GM12891 (cell line): Measurements from ENCODE around the gene PAPOLA.

Experiments
- POLR2A ChIP-seq: IDR thresholded peaks from 2 replicates; pipeline ENCODE4 v1.6.1; 2011; ENCODE audit warnings: low read depth, low read length, control low read depth
- POLR2AphosphoS5 ChIP-seq: IDR thresholded peaks from 2 replicates; pipeline ENCODE4 v1.6.1; 2011; ENCODE audit warnings: low read depth, low read length, control low read depth
- POU2F2 ChIP-seq: IDR thresholded peaks from 2 replicates; pipeline ENCODE4 v1.6.1; 2011; ENCODE audit warnings: low read depth, mild to moderate bottlenecking, control low read depth, low read length, moderate library complexity
- TAF1 ChIP-seq: IDR thresholded peaks from 2 replicates; pipeline ENCODE4 v1.6.1; 2011; ENCODE audit warnings: low read depth, low read length, control low read depth

DNA sequence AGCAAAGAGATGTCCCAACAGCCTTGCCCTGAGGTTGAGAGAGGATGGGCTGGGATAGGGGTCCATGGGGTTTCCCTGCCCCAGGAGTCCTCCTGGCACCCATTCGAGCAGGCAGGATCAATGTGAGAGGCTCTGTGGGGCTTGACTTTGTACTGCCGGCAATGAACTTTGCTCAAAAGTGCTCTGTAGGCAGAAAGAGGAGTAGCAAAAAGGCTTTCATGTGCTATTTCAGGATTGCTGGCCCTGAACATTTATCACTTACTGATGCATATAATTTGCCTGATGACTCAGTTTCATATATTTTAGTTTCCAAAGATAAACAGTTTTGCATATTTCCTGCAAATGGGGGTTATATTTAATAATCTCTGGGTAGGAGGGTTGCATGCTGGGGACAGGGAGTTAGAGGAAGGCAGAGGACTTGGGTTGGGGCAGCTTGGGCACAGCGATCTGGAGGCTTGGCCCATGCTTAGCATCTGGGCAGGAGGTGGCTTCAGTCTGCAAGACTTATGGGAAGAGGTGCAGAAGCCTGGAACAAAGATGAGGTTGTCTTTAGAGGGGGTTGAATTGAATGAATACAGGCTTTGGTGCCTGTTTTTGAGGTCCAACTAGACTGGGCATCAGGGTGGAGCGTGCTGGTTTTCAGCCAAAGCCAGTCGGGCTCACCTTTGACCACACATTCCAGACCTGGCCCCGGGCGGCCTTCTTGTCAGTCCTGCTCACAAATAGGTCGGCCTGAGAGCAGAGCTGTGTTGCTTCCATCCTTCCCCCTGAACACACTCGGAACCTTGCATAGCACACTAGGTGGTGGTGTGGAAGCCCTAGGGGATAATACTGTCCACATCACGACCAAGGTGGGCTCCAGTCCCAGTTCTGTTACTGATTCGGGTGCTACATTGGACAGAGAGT, 101.4 kb downstream of the PAPOLA start:
- TF ChIP-seq POLR2A (no peak), POLR2AphosphoS5 (no peak), POU2F2 (no peak), TAF1 (no peak)
